ENCODE data around the gene IL25.

The IL25 gene

DNA sequence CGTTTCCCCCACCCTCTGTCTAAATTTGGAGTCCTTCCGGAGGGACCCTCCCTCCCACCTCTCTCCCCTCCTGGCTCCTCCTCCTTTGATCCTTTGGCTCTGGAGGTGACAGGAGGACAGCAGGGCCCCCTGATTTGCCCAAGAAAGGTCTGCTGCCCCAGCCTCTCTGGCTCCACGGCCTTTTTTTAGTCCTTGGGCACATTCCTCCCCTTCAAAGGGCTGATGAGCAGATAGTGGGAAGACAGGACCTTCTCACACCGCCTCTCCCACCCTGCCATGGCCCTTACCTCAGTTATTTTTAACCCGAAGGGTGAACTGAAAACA, 35.7 kb downstream of the IL25 start:
- no peak for TF ChIP-seq RARB (CRISPR knock-in tag; IDR thresholded peaks at IDR 0.05)
- no peak for TF ChIP-seq ZNF8 (CRISPR knock-in tag; IDR thresholded peaks at IDR 0.05)
- no peak for TF ChIP-seq BACH2 (CRISPR knock-in tag; IDR thresholded peaks at IDR 0.05; ENCODE audit: borderline replicate concordance)
- TF ChIP-seq ZFP30 (CRISPR knock-in tag; IDR thresholded peaks at IDR 0.05): no peak
- ATAC-seq: no peak

DNA sequence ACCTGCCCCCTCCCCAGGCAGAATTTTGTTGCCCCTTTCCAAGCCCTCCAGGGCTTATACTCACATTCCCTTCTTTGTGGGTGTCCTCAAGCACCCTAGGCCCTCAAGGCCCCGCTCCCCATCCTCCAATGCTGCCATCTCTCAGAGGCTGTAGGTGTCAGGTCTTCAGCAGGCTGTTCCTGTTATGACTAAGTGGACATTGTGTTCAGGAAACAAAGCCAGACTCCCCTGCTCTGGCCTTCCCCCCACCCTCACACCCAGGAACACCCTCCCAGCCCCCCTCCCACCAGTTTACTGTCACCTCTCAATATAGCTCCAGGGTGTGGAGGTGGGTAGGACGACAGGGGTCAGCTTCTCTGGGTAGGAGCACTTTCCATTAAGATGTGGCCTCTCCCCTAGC, 36.9 kb downstream of the IL25 start:
- no peak for TF ChIP-seq TOX (CRISPR knock-in tag; IDR thresholded peaks at IDR 0.05; ENCODE audit: borderline replicate concordance)
- TF ChIP-seq, protein P1, sequence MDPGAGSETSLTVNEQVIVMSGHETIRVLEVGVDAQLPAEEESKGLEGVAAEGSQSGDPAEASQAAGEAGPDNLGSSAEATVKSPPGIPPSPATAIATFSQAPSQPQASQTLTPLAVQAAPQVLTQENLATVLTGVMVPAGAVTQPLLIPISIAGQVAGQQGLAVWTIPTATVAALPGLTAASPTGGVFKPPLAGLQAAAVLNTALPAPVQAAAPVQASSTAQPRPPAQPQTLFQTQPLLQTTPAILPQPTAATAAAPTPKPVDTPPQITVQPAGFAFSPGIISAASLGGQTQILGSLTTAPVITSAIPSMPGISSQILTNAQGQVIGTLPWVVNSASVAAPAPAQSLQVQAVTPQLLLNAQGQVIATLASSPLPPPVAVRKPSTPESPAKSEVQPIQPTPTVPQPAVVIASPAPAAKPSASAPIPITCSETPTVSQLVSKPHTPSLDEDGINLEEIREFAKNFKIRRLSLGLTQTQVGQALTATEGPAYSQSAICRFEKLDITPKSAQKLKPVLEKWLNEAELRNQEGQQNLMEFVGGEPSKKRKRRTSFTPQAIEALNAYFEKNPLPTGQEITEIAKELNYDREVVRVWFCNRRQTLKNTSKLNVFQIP (CRISPR knock-in tag; IDR thresholded peaks at IDR 0.05; ENCODE audit: borderline replicate concordance, low read depth): no peak
- TF ChIP-seq, protein P2, sequence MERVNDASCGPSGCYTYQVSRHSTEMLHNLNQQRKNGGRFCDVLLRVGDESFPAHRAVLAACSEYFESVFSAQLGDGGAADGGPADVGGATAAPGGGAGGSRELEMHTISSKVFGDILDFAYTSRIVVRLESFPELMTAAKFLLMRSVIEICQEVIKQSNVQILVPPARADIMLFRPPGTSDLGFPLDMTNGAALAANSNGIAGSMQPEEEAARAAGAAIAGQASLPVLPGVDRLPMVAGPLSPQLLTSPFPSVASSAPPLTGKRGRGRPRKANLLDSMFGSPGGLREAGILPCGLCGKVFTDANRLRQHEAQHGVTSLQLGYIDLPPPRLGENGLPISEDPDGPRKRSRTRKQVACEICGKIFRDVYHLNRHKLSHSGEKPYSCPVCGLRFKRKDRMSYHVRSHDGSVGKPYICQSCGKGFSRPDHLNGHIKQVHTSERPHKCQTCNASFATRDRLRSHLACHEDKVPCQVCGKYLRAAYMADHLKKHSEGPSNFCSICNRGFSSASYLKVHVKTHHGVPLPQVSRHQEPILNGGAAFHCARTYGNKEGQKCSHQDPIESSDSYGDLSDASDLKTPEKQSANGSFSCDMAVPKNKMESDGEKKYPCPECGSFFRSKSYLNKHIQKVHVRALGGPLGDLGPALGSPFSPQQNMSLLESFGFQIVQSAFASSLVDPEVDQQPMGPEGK (CRISPR knock-in tag; IDR thresholded peaks at IDR 0.05; ENCODE audit: borderline replicate concordance): no peak
- TF ChIP-seq, protein P3, sequence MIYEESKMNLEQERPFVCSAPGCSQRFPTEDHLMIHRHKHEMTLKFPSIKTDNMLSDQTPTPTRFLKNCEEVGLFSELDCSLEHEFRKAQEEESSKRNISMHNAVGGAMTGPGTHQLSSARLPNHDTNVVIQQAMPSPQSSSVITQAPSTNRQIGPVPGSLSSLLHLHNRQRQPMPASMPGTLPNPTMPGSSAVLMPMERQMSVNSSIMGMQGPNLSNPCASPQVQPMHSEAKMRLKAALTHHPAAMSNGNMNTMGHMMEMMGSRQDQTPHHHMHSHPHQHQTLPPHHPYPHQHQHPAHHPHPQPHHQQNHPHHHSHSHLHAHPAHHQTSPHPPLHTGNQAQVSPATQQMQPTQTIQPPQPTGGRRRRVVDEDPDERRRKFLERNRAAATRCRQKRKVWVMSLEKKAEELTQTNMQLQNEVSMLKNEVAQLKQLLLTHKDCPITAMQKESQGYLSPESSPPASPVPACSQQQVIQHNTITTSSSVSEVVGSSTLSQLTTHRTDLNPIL (CRISPR knock-in tag; IDR thresholded peaks at IDR 0.05; ENCODE audit: low read depth): no peak
- TF ChIP-seq RARB (CRISPR knock-in tag; IDR thresholded peaks at IDR 0.05): no peak
- TF ChIP-seq ZNF565 (CRISPR knock-in tag; conservative IDR thresholded peaks at IDR 0.05; ENCODE audit: low read depth): no peak
- no peak for TF ChIP-seq ARNTL (CRISPR knock-in tag; IDR thresholded peaks at IDR 0.05; ENCODE audit: borderline replicate concordance, low read depth)
- no peak for TF ChIP-seq OSR1 (CRISPR knock-in tag; IDR thresholded peaks at IDR 0.05)
- TF ChIP-seq CSDC2 (CRISPR knock-in tag; IDR thresholded peaks at IDR 0.05): no peak
- TF ChIP-seq ZFP3 (CRISPR knock-in tag; IDR thresholded peaks at IDR 0.05): no peak
- TF ChIP-seq ZFP30 (CRISPR knock-in tag; IDR thresholded peaks at IDR 0.05): no peak
- TF ChIP-seq TCF4 (CRISPR knock-in tag; IDR thresholded peaks at IDR 0.05; ENCODE audit: borderline replicate concordance): no peak
- TF ChIP-seq ISL1 (CRISPR knock-in tag; IDR thresholded peaks at IDR 0.05): no peak
- TF ChIP-seq ZNF8 (CRISPR knock-in tag; IDR thresholded peaks at IDR 0.05): no peak
- TF ChIP-seq, protein P4, sequence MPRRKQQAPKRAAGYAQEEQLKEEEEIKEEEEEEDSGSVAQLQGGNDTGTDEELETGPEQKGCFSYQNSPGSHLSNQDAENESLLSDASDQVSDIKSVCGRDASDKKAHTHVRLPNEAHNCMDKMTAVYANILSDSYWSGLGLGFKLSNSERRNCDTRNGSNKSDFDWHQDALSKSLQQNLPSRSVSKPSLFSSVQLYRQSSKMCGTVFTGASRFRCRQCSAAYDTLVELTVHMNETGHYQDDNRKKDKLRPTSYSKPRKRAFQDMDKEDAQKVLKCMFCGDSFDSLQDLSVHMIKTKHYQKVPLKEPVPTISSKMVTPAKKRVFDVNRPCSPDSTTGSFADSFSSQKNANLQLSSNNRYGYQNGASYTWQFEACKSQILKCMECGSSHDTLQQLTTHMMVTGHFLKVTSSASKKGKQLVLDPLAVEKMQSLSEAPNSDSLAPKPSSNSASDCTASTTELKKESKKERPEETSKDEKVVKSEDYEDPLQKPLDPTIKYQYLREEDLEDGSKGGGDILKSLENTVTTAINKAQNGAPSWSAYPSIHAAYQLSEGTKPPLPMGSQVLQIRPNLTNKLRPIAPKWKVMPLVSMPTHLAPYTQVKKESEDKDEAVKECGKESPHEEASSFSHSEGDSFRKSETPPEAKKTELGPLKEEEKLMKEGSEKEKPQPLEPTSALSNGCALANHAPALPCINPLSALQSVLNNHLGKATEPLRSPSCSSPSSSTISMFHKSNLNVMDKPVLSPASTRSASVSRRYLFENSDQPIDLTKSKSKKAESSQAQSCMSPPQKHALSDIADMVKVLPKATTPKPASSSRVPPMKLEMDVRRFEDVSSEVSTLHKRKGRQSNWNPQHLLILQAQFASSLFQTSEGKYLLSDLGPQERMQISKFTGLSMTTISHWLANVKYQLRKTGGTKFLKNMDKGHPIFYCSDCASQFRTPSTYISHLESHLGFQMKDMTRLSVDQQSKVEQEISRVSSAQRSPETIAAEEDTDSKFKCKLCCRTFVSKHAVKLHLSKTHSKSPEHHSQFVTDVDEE (CRISPR knock-in tag; IDR thresholded peaks at IDR 0.05): no peak
- TF ChIP-seq, protein P5, sequence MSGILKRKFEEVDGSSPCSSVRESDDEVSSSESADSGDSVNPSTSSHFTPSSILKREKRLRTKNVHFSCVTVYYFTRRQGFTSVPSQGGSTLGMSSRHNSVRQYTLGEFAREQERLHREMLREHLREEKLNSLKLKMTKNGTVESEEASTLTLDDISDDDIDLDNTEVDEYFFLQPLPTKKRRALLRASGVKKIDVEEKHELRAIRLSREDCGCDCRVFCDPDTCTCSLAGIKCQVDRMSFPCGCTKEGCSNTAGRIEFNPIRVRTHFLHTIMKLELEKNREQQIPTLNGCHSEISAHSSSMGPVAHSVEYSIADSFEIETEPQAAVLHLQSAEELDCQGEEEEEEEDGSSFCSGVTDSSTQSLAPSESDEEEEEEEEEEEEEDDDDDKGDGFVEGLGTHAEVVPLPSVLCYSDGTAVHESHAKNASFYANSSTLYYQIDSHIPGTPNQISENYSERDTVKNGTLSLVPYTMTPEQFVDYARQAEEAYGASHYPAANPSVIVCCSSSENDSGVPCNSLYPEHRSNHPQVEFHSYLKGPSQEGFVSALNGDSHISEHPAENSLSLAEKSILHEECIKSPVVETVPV (CRISPR knock-in tag; IDR thresholded peaks at IDR 0.05): no peak
- TF ChIP-seq ZNF70 (CRISPR knock-in tag; IDR thresholded peaks at IDR 0.05): no peak
- no peak for TF ChIP-seq SNAI2 (CRISPR knock-in tag; IDR thresholded peaks at IDR 0.05)
- no peak for ATAC-seq

DNA sequence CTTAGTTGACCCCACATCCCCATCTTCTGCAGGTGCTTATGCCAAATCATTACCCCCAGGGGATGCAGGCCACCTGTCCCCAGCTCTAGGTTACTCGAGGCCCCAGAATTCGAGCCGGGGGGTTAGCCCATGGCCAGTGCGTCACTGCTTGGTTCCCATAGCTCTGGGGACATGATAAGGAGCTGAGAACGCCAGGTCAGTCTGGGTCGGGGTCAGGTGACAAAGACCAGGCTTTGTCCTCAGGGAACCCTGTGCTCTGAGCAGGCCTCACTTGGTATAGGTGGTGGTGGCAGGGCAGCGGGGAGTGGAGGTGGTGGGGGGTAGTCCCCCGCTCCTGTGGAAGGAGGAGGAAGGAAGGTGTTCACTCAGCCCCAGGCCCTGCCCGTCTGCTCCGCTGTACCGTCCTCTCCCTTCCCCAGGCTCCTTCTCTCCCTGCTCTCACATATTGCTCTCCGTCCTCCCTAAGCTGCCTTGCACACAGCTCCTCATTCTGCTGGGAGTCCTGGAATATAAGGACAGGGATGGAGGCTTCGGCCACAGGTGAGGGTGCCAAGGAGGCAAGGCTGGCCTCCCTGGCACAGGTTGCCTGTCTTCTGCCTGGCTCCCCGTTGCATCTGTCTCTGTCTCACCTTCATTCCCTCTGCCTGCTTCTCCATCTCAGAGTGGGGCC, 37.5 kb downstream of the IL25 start:
- ATAC-seq: no peak
- TF ChIP-seq, protein P1 (CRISPR knock-in tag; IDR thresholded peaks at IDR 0.05; ENCODE audit: borderline replicate concordance, low read depth): no peak
- TF ChIP-seq PPARA (CRISPR knock-in tag; IDR thresholded peaks at IDR 0.05; ENCODE audit: borderline replicate concordance) (no peak), ZNF70 (CRISPR knock-in tag; IDR thresholded peaks at IDR 0.05) (no peak), GLIS3 (CRISPR knock-in tag; IDR thresholded peaks at IDR 0.05) (no peak), RARB (CRISPR knock-in tag; IDR thresholded peaks at IDR 0.05) (no peak), TCF4 (CRISPR knock-in tag; IDR thresholded peaks at IDR 0.05; ENCODE audit: borderline replicate concordance) (no peak), ARNTL (CRISPR knock-in tag; IDR thresholded peaks at IDR 0.05; ENCODE audit: borderline replicate concordance, low read depth) (no peak), CSDC2 (CRISPR knock-in tag; IDR thresholded peaks at IDR 0.05) (no peak), ZNF565 (CRISPR knock-in tag; conservative IDR thresholded peaks at IDR 0.05; ENCODE audit: low read depth) (no peak), ZFP3 (CRISPR knock-in tag; IDR thresholded peaks at IDR 0.05) (no peak), ZFP30 (CRISPR knock-in tag; IDR thresholded peaks at IDR 0.05) (no peak)
- TF ChIP-seq, protein P3 (CRISPR knock-in tag; IDR thresholded peaks at IDR 0.05; ENCODE audit: low read depth): no peak
- TF ChIP-seq, protein P5 (CRISPR knock-in tag; IDR thresholded peaks at IDR 0.05): no peak
